ENCODE data around the gene LRP1B.

GRCh38 chr2:141946016-141946415, 184.8 kb downstream of the LRP1B start:
- TF ChIP-seq CTCF (IDR thresholded peaks at IDR 0.05) = no peak
- no peak for TF ChIP-seq POLR2AphosphoS5 (IDR thresholded peaks at IDR 0.05)
- no peak for TF ChIP-seq POLR2A (IDR thresholded peaks at IDR 0.05; ENCODE audit: low read depth)
- no peak for TF ChIP-seq EP300 (IDR thresholded peaks at IDR 0.05)

Measured in esophagus muscularis mucosa (tissue), 4 donors.